ENCODE data around the gene TPM3. TPM values are rescaled to one million over a fixed set of nuclear protein-coding genes. Genes with fewer than 3 reads are reported as not detected.
"Not testable (repeated sequence)": the region's sequence is repeated elsewhere in the genome, so short reads cannot be mapped to it uniquely, and the experiment has no call there.

TPM3 gene
- polyA plus RNA-seq, 3 donors, result 418 to 1,159 (median 1,153) TPM

- no peak for TF ChIP-seq CTCF (IDR thresholded peaks at IDR 0.05)
- H3K9me3 Mint-ChIP-seq, result no peaks in the 10 kb centered on the region
- H3K36me3 Mint-ChIP-seq, result peaks cover 17% of the 10 kb centered on the region in 2 donors
- peaks cover 28% of the 10 kb centered on the region for H3K4me1 Mint-ChIP-seq
- H3K36me3 ChIP-seq (replicated peaks in 1 of 2; ENCODE audit: control insufficient read depth in 1 of 2, insufficient read depth in 2 of 2, low read length in 2 of 2), result peaks cover 18 to 21% of the 10 kb centered on the region in 2 donors
- no peak overlapping the region for H3K4me2 ChIP-seq (replicated peaks; ENCODE audit: extremely low read depth, low read length, poor library complexity, severe bottlenecking)
- H2AFZ ChIP-seq (ENCODE audit: insufficient read depth, low read depth, low read length, poor library complexity, severe bottlenecking), result no peak overlapping the region
- intact Hi-C loops (cut with micrococcal nuclease), result no loop called here
- peak overlapping the region in 1 of 7 donors; percentile 52 for H3K27ac Mint-ChIP-seq
- no peak overlapping the region for H3K4me3 Mint-ChIP-seq
- no peaks in the 10 kb centered on the region for H3K9me3 ChIP-seq (replicated peaks in 1 of 2; ENCODE audit: control insufficient read depth in 1 of 2, insufficient read depth in 1 of 2, low read length in 2 of 2)
- no peak for DNase-seq
- H3K27me3 Mint-ChIP-seq (ENCODE audit: low read depth in 3 of 3), result no peaks in the 10 kb centered on the region
- peaks cover 24 to 31% of the 10 kb centered on the region in 2 donors for H3K4me1 ChIP-seq (ENCODE audit: control insufficient read depth in 1 of 2, insufficient read depth in 2 of 2, low read length in 2 of 2)
- no peak overlapping the region for H3K4me3 ChIP-seq (replicated peaks in 1 of 3; ENCODE audit: low read depth in 2 of 3, low read length in 3 of 3)
- H3K27me3 ChIP-seq (ENCODE audit: control insufficient read depth in 2 of 2, insufficient read depth in 2 of 2, low read length in 2 of 2), result no peaks in the 10 kb centered on the region
- peaks cover 23% of the 10 kb centered on the region for H4K20me1 ChIP-seq (ENCODE audit: insufficient read depth, low read length)
- no peaks in the 10 kb centered on the region for H3K79me2 ChIP-seq (ENCODE audit: insufficient read depth, low read length)
- H3K9ac ChIP-seq (ENCODE audit: insufficient read depth, low read length, poor library complexity, severe bottlenecking), result no peak overlapping the region
- H3K27ac ChIP-seq (ENCODE audit: low read depth in 1 of 2, low read length in 2 of 2), result no peak overlapping the region
These were observed 40.6 kb downstream of the TPM3 start for GRCh38 chr1:154151311-154151710.

GRCh38 chr1:154148807-154149206 lies 43.1 kb downstream of the TPM3 start:
- Histone ChIP-seq H3K9ac (ENCODE audit: insufficient read depth, low read length, poor library complexity, severe bottlenecking) (no peak overlapping the region), H3K79me2 (ENCODE audit: insufficient read depth, low read length) (no peaks in the 10 kb centered on the region), H3K4me3 (replicated peaks in 1 of 3; ENCODE audit: low read depth in 2 of 3, low read length in 3 of 3) (no peak overlapping the region), H4K20me1 (ENCODE audit: insufficient read depth, low read length) (peaks cover 1% of the 10 kb centered on the region), H3K27ac (ENCODE audit: low read depth in 1 of 2, low read length in 2 of 2) (peak overlapping the region in 1 of 2 donors; percentile 55), H3K36me3 (replicated peaks in 1 of 2; ENCODE audit: control insufficient read depth in 1 of 2, insufficient read depth in 2 of 2, low read length in 2 of 2) (no peaks in the 10 kb centered on the region), H2AFZ (ENCODE audit: insufficient read depth, low read depth, low read length, poor library complexity, severe bottlenecking) (no peak overlapping the region), H3K27me3 (ENCODE audit: control insufficient read depth in 2 of 2, insufficient read depth in 2 of 2, low read length in 2 of 2) (no peaks in the 10 kb centered on the region), H3K4me1 (ENCODE audit: control insufficient read depth in 1 of 2, insufficient read depth in 2 of 2, low read length in 2 of 2) (peaks cover 18 to 21% of the 10 kb centered on the region in 2 donors), H3K4me2 (replicated peaks; ENCODE audit: extremely low read depth, low read length, poor library complexity, severe bottlenecking) (no peak overlapping the region), H3K9me3 (replicated peaks in 1 of 2; ENCODE audit: control insufficient read depth in 1 of 2, insufficient read depth in 1 of 2, low read length in 2 of 2) (no peaks in the 10 kb centered on the region)
- peak in 2 of 3 donors; percentile 35 to 47 for DNase-seq
- intact Hi-C loops (cut with micrococcal nuclease), result no loop called here
- Mint-ChIP-seq H3K4me1 (peaks cover 18% of the 10 kb centered on the region), H3K27ac (peak overlapping the region; percentile 55 to 89 (median 77)), H3K36me3 (no peaks in the 10 kb centered on the region), H3K27me3 (ENCODE audit: low read depth in 3 of 3) (no peaks in the 10 kb centered on the region), H3K9me3 (no peaks in the 10 kb centered on the region), H3K4me3 (peak overlapping the region in 1 of 2 donors; percentile 33)
- WGBS (ENCODE audit: insufficient coverage), result 0% methylated on average over 1 of the region's 3 CpGs
- TF ChIP-seq CTCF (IDR thresholded peaks at IDR 0.05), result no peak

- H3K9me3 Mint-ChIP-seq; H2AFZ ChIP-seq (ENCODE audit: insufficient read depth, low read depth, low read length, poor library complexity, severe bottlenecking); DNase-seq; H3K79me2 ChIP-seq (ENCODE audit: insufficient read depth, low read length); H3K36me3 ChIP-seq (replicated peaks in 1 of 2; ENCODE audit: control insufficient read depth in 1 of 2, insufficient read depth in 2 of 2, low read length in 2 of 2); H3K9ac ChIP-seq (ENCODE audit: insufficient read depth, low read length, poor library complexity, severe bottlenecking); H3K4me3 Mint-ChIP-seq; H4K20me1 ChIP-seq (ENCODE audit: insufficient read depth, low read length); intact Hi-C loops (cut with micrococcal nuclease); H3K36me3 Mint-ChIP-seq; H3K27me3 Mint-ChIP-seq (ENCODE audit: low read depth in 3 of 3); H3K9me3 ChIP-seq (replicated peaks in 1 of 2; ENCODE audit: control insufficient read depth in 1 of 2, insufficient read depth in 1 of 2, low read length in 2 of 2); H3K4me3 ChIP-seq (replicated peaks in 1 of 3; ENCODE audit: low read depth in 2 of 3, low read length in 3 of 3); H3K27ac Mint-ChIP-seq; H3K4me2 ChIP-seq (replicated peaks; ENCODE audit: extremely low read depth, low read length, poor library complexity, severe bottlenecking); H3K27ac ChIP-seq (ENCODE audit: low read depth in 1 of 2, low read length in 2 of 2); H3K27me3 ChIP-seq (ENCODE audit: control insufficient read depth in 2 of 2, insufficient read depth in 2 of 2, low read length in 2 of 2): not testable (repeated sequence)
- H3K4me1 Mint-ChIP-seq, result peaks cover 12% of the 10 kb centered on the region
- WGBS (ENCODE audit: insufficient coverage), result 100% methylated on average over 2 of the region's 5 CpGs
- H3K4me1 ChIP-seq (ENCODE audit: control insufficient read depth in 1 of 2, insufficient read depth in 2 of 2, low read length in 2 of 2), result peaks cover 12 to 15% of the 10 kb centered on the region in 2 donors
These were observed 44.4 kb downstream of the TPM3 start for GRCh38 chr1:154147505-154147904.

Data from CD14-positive monocyte (primary cell).